NOMO-1 (cell line): Measurements from ENCODE around the gene CETN1.

ENCODE experiments used
- DNase-seq, 2 experiments: peaks; one replicate each; lab custom pipeline; 2025; ENCODE audit not compliant: unreplicated experiment in 2 of 2; lab: John Stamatoyannopoulos, UW

Gene CETN1

DNA sequence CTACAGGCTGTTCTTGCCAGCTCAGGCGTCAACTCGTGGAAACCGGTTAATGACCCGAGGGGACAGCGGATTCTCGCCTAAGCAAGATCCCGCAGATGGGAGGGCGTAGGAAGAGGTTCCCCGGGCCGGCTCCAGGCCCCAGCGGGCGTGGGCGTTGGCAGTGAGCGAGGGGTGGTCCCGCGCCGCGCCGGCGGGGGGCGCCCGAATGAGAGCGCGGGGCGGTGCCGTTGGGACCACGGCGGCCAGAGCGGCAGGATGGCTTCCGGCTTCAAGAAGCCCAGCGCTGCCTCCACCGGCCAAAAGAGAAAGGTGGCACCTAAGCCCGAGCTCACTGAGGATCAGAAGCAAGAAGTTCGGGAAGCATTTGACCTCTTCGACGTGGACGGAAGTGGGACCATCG lies at the start of gene CETN1:
Gene CETN1, plus strand, starts transcription at position 227 of the 400 bp plus-strand sequence. Its CDS starts 29 bp downstream, at position 256.
- no peak for DNase-seq

DNA sequence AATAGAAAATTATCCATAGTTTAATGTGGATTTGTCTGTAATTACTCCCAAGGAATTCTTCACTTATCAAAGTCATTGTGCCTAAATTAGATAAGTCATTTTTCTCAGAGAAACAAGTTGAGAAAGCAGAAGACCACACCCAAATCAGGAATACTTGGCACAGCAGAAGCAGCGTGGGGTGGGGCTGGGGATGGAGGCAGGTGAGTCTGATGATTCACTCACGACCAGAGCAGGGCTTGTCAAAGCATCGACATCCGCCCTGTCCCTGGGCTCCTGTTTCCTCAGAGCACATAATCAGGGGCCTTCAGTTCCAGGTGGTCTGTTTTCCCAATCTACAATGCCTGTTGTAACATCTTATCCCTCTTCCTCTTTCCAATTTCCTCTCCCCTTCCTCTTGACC lies 48.2 kb upstream of the CETN1 start:
- no peak for DNase-seq

GRCh38 chr18:532632-533031 lies 47.5 kb upstream of the CETN1 start:
- DNase-seq: no peak

- no peak for DNase-seq
Measured at GRCh38 chr18:533995-534601, 46.1 kb upstream of the CETN1 start.

- no peak for DNase-seq
Measured at GRCh38 chr18:543447-544078, 36.6 kb upstream of the CETN1 start.

- no peak for DNase-seq
Measured at GRCh38 chr18:549967-550366, 30.2 kb upstream of the CETN1 start.

- no peak for DNase-seq
Measured at GRCh38 chr18:551404-552061, 28.6 kb upstream of the CETN1 start.

- DNase-seq: no peak
Measured at GRCh38 chr18:555705-556457, 24.3 kb upstream of the CETN1 start.

- peak in 1 of 2 experiments; percentile 7 for DNase-seq
Measured at GRCh38 chr18:564708-565561, 15.2 kb upstream of the CETN1 start.

GRCh38 chr18:565562-566061 lies 14.6 kb upstream of the CETN1 start:
- DNase-seq: no peak

GRCh38 chr18:567122-567521 lies 13.1 kb upstream of the CETN1 start:
- DNase-seq: no peak

GRCh38 chr18:568731-569130 lies 11.4 kb upstream of the CETN1 start:
- no peak for DNase-seq

GRCh38 chr18:570256-570655 lies 9.9 kb upstream of the CETN1 start:
- DNase-seq: no peak

DNA sequence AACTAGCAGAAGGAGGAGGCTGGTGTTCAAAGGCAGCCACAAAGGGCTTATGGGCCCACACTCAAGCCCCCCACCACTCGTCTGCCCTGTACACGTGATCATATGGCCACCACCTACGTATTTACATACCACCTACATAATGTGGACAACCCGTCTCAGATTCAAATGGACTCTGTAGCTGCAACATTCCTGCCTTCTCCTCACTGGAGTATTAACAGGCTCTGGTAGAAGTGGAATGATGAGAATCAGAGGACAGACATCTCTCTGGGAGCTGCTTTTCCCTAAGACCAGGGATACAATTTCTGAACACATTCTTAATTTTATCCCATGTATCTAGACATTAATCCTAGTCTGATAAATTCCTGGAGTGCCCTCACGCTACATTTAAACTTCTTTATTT lies 9.5 kb upstream of the CETN1 start:
- no peak for DNase-seq

DNA sequence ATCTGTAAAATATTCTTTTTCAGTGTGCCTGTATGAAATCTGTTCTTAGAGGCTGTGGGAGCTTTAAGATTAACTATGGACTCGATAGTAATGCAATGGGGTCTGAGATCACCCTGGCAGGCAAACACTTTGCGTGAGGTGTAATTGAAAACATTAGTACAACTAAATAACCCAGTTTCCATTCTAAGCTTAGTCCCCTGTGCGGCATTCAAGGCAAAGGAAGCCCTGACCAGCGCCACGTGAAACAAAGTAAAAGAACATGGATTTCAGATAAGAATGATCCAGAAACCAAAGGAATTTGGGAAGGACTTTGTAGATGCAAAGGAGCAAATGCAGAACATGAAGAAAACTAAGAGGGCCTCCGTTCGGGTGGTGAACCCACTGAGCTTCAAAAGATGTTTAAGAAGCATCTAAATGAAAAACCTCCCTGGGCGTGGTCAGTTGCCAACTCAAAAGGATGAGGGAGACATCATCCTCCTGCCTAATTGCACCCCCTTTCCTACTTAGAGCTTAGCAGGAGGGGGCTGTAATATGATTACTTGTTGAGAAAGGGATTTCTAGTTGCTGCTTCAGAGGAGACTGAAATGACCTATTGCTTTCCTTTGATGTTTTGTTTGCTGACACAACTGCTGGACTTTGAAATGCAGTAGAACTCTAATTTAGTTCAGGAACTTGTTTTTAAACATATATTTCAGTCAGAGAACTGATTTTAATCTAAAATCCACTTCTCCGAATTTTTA lies 7.9 kb upstream of the CETN1 start:
- DNase-seq: no peak

GRCh38 chr18:572831-573289 lies 7.3 kb upstream of the CETN1 start:
- DNase-seq: no peak

- DNase-seq: no peak
Measured at GRCh38 chr18:573385-573784, 6.8 kb upstream of the CETN1 start.

GRCh38 chr18:574149-574860 lies 5.9 kb upstream of the CETN1 start:
- DNase-seq: no peak
